ENCODE measurements around the gene AFTPH.

AFTPH gene

GRCh38 chr2:64610316-64610855 is 86.3 kb downstream of the AFTPH start:
- TF ChIP-seq EZH2phosphoT487 (IDR thresholded peaks at IDR 0.05; ENCODE audit: low read length) (no peak), EZH2 (optimal IDR thresholded peaks at IDR 0.05; ENCODE audit: low read depth, low read length) (no peak)
- TF ChIP-seq, protein P1, sequence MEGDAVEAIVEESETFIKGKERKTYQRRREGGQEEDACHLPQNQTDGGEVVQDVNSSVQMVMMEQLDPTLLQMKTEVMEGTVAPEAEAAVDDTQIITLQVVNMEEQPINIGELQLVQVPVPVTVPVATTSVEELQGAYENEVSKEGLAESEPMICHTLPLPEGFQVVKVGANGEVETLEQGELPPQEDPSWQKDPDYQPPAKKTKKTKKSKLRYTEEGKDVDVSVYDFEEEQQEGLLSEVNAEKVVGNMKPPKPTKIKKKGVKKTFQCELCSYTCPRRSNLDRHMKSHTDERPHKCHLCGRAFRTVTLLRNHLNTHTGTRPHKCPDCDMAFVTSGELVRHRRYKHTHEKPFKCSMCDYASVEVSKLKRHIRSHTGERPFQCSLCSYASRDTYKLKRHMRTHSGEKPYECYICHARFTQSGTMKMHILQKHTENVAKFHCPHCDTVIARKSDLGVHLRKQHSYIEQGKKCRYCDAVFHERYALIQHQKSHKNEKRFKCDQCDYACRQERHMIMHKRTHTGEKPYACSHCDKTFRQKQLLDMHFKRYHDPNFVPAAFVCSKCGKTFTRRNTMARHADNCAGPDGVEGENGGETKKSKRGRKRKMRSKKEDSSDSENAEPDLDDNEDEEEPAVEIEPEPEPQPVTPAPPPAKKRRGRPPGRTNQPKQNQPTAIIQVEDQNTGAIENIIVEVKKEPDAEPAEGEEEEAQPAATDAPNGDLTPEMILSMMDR (IDR thresholded peaks at IDR 0.05; ENCODE audit: low read length): no peak
- Histone ChIP-seq H2AFZ (ENCODE audit: low read length) (no peak overlapping the region), H3K27ac (ENCODE audit: low read length) (no peak overlapping the region)

GRCh38 chr2:64612575-64613195 is 88.6 kb downstream of the AFTPH start:
- TF ChIP-seq EZH2phosphoT487 (IDR thresholded peaks at IDR 0.05; ENCODE audit: low read length): no peak
- TF ChIP-seq, protein P1 (IDR thresholded peaks at IDR 0.05; ENCODE audit: low read length): no peak
- TF ChIP-seq EZH2 (optimal IDR thresholded peaks at IDR 0.05; ENCODE audit: low read depth, low read length): no peak
- Histone ChIP-seq H3F3A (ENCODE audit: insufficient read depth, low read length) (no peaks in the 10 kb centered on the region; the same call in 1 of the 2 replicates), H3K79me2 (ENCODE audit: low read length) (no peaks in the 10 kb centered on the region), H3K27ac (ENCODE audit: low read length) (no peak overlapping the region), H3K9me3 (replicated peaks; ENCODE audit: insufficient read depth, low read length) (no peaks in the 10 kb centered on the region), H3K4me2 (ENCODE audit: low read depth, low read length) (no peak overlapping the region), H3K9ac (ENCODE audit: low read length) (no peak overlapping the region), H3K4me3 (ENCODE audit: low read length) (no peak overlapping the region), H3K36me3 (replicated peaks; ENCODE audit: insufficient read depth, low read length) (no peaks in the 10 kb centered on the region), H4K20me1 (ENCODE audit: insufficient read depth, low read length) (no peaks in the 10 kb centered on the region), H2AFZ (ENCODE audit: low read length) (no peak overlapping the region), H3K4me1 (ENCODE audit: low read length) (peaks cover 22% of the 10 kb centered on the region), H3K9me2 (replicated peaks; ENCODE audit: insufficient read depth, low read length) (no peaks in the 10 kb centered on the region), H3K27me3 (replicated peaks; ENCODE audit: insufficient read depth, low read length) (no peaks in the 10 kb centered on the region)
- DNase-seq: no peak

More at GRCh38 chr2:64610316-64610855, 86.3 kb downstream of the AFTPH start:
- Histone ChIP-seq H3K9ac (ENCODE audit: low read length) (no peak overlapping the region), H3K4me1 (ENCODE audit: low read length) (peaks cover 8% of the 10 kb centered on the region; the same call in 1 of the 2 replicates), H3K9me3 (replicated peaks; ENCODE audit: insufficient read depth, low read length) (no peaks in the 10 kb centered on the region), H4K20me1 (ENCODE audit: insufficient read depth, low read length) (no peaks in the 10 kb centered on the region), H3K4me3 (ENCODE audit: low read length) (no peak overlapping the region), H3K9me2 (replicated peaks; ENCODE audit: insufficient read depth, low read length) (no peaks in the 10 kb centered on the region), H3K79me2 (ENCODE audit: low read length) (no peaks in the 10 kb centered on the region), H3F3A (ENCODE audit: insufficient read depth, low read length) (no peaks in the 10 kb centered on the region), H3K4me2 (ENCODE audit: low read depth, low read length) (no peak overlapping the region), H3K27me3 (replicated peaks; ENCODE audit: insufficient read depth, low read length) (no peaks in the 10 kb centered on the region), H3K36me3 (replicated peaks; ENCODE audit: insufficient read depth, low read length) (no peaks in the 10 kb centered on the region)
- no peak for DNase-seq

DNA sequence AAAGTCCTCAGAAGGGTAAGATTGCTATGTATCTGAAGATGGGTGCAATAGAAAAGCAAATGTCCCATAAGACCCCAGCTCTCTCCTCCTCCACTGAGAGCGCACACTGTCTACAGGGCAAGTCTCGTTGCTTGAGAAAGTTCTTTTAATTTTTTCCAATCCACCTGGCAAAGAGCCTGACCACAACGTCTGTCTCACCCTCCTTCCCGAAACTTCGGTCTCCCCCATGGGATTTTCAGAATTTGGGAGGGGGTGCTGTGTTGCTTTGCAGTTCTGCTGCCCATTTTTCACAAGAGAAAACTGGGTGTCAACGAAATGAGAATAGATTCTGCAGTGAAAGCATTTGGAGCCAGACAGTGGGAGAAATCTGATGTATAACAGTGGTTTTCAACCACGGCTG is 89.1 kb downstream of the AFTPH start:
- Histone ChIP-seq H3K9me2 (replicated peaks; ENCODE audit: insufficient read depth, low read length) (no peaks in the 10 kb centered on the region), H2AFZ (ENCODE audit: low read length) (no peak overlapping the region), H3F3A (ENCODE audit: insufficient read depth, low read length) (no peaks in the 10 kb centered on the region; the same call in 1 of the 2 replicates), H3K4me2 (ENCODE audit: low read depth, low read length) (no peak overlapping the region), H4K20me1 (ENCODE audit: insufficient read depth, low read length) (no peaks in the 10 kb centered on the region), H3K4me3 (ENCODE audit: low read length) (no peak overlapping the region), H3K27me3 (replicated peaks; ENCODE audit: insufficient read depth, low read length) (no peaks in the 10 kb centered on the region), H3K9me3 (replicated peaks; ENCODE audit: insufficient read depth, low read length) (no peaks in the 10 kb centered on the region), H3K4me1 (ENCODE audit: low read length) (peaks cover 22% of the 10 kb centered on the region), H3K9ac (ENCODE audit: low read length) (no peak overlapping the region), H3K36me3 (replicated peaks; ENCODE audit: insufficient read depth, low read length) (no peaks in the 10 kb centered on the region), H3K79me2 (ENCODE audit: low read length) (no peaks in the 10 kb centered on the region), H3K27ac (ENCODE audit: low read length) (no peak overlapping the region)
- DNase-seq: no peak
- no peak for TF ChIP-seq EZH2phosphoT487 (IDR thresholded peaks at IDR 0.05; ENCODE audit: low read length)

GRCh38 chr2:64615192-64615763 is 91.2 kb downstream of the AFTPH start:
- no peak overlapping the region for H3K4me3 ChIP-seq (ENCODE audit: low read length)
- H4K20me1 ChIP-seq (ENCODE audit: insufficient read depth, low read length): no peaks in the 10 kb centered on the region
- no peak for DNase-seq
- no peak overlapping the region for H3K27ac ChIP-seq (ENCODE audit: low read length)
- no peaks in the 10 kb centered on the region for H3K9me2 ChIP-seq (replicated peaks; ENCODE audit: insufficient read depth, low read length)
- H3K79me2 ChIP-seq (ENCODE audit: low read length): no peaks in the 10 kb centered on the region
- no peaks in the 10 kb centered on the region for H3K27me3 ChIP-seq (replicated peaks; ENCODE audit: insufficient read depth, low read length)
- no peak overlapping the region for H3K4me2 ChIP-seq (ENCODE audit: low read depth, low read length)
- H3K9me3 ChIP-seq (replicated peaks; ENCODE audit: insufficient read depth, low read length): no peaks in the 10 kb centered on the region
- H3F3A ChIP-seq (ENCODE audit: insufficient read depth, low read length): no peaks in the 10 kb centered on the region; the same call in 1 of the 2 replicates
- no peaks in the 10 kb centered on the region for H3K36me3 ChIP-seq (replicated peaks; ENCODE audit: insufficient read depth, low read length)
- no peak overlapping the region for H2AFZ ChIP-seq (ENCODE audit: low read length)
- H3K9ac ChIP-seq (ENCODE audit: low read length): no peak overlapping the region
- TF ChIP-seq EZH2phosphoT487 (IDR thresholded peaks at IDR 0.05; ENCODE audit: low read length) (no peak), EZH2 (optimal IDR thresholded peaks at IDR 0.05; ENCODE audit: low read depth, low read length) (no peak)
- TF ChIP-seq, protein P1 (IDR thresholded peaks at IDR 0.05; ENCODE audit: low read length): no peak
- H3K4me1 ChIP-seq (ENCODE audit: low read length): peaks cover 14% of the 10 kb centered on the region
